Mesodermal cell (in vitro differentiated cells): ENCODE data around the gene UMPS.
A peak's percentile ranks its signal among the peaks of the same experiment; 100 is the strongest.
"Not testable (repeated sequence)": the region's sequence is repeated elsewhere in the genome, so short reads cannot be mapped to it uniquely, and the experiment has no call there.

Source experiments
- H3K27ac ChIP-seq: 2 replicates; pipeline ENCODE4 v1.7.0; 2013; ENCODE audit warnings: mild to moderate bottlenecking, low read depth, low read length, moderate library complexity; ENCODE audit not compliant: severe bottlenecking
- H3K36me3 ChIP-seq: 2 replicates; pipeline ENCODE4 v1.7.1; 2013; ENCODE audit warnings: mild to moderate bottlenecking, low read length, moderate library complexity; ENCODE audit not compliant: control insufficient read depth, insufficient read depth
- H3K4me1 ChIP-seq: one replicate; pipeline ENCODE4 v1.7.1; 2013; ENCODE audit warnings: mild to moderate bottlenecking, low read length; ENCODE audit not compliant: insufficient read depth, control insufficient read depth, poor library complexity, severe bottlenecking
- H3K4me3 ChIP-seq: 2 replicates; pipeline ENCODE4 v1.7.0; 2013; ENCODE audit warnings: low read length, control low read depth, mild to moderate bottlenecking; ENCODE audit not compliant: insufficient read depth, poor library complexity, severe bottlenecking; ENCODE audit errors: extremely low read depth
- H3K9me3 ChIP-seq: 2 replicates; pipeline ENCODE4 v1.7.1; 2013; ENCODE audit warnings: mild to moderate bottlenecking, low read length, moderate library complexity; ENCODE audit not compliant: control insufficient read depth
- WGBS, 2 experiments: methylation state at CpG; one replicate each; pipeline ENCODE4 v1.1.5; 2013; ENCODE audit warnings: missing lambda C conversion rate in 2 of 2; ENCODE audit not compliant: insufficient coverage in 2 of 2; 5-methylcytosine and 5-hydroxymethylcytosine counted together

Gene UMPS

GRCh38 chr3:124780356-124780755 lies 50.1 kb downstream of the UMPS start:
- no peaks in the 10 kb centered on the region for H3K9me3 ChIP-seq
- H3K4me1 ChIP-seq = peaks cover 31% of the 10 kb centered on the region
- WGBS, 2 experiments = 77% methylated on average over 7 of the region's 8 CpGs; no CpG with 5 or more reads in 1 of the 2 experiments
- peaks cover 5% of the 10 kb centered on the region for H3K36me3 ChIP-seq
- H3K4me3 ChIP-seq = no peak overlapping the region
- peak overlapping the region; percentile 96 for H3K27ac ChIP-seq

GRCh38 chr3:124780761-124781475 lies 50.7 kb downstream of the UMPS start:
- H3K36me3 ChIP-seq = peaks cover 8% of the 10 kb centered on the region
- peaks cover 25% of the 10 kb centered on the region for H3K4me1 ChIP-seq
- H3K9me3 ChIP-seq = no peaks in the 10 kb centered on the region
- peak overlapping the region; percentile 96 for H3K27ac ChIP-seq
- WGBS, 2 experiments = 43 to 51% methylated on average over 10 to 13 of the region's 15 CpGs
- H3K4me3 ChIP-seq = no peak overlapping the region

GRCh38 chr3:124781476-124782376 lies 51.5 kb downstream of the UMPS start:
- WGBS, 2 experiments = 93 to 94% methylated on average over 4 to 5 of the region's 8 CpGs

GRCh38 chr3:124782377-124782712 lies 52.1 kb downstream of the UMPS start:
- not testable (repeated sequence) for H3K27ac ChIP-seq, H3K9me3 ChIP-seq, H3K4me3 ChIP-seq
- WGBS, 2 experiments = 98 to 100% methylated on average over 4 to 6 of the region's 6 CpGs
- Histone ChIP-seq H3K4me1 (peaks cover 24% of the 10 kb centered on the region), H3K36me3 (peaks cover 10% of the 10 kb centered on the region)

More at GRCh38 chr3:124781476-124782376, 51.5 kb downstream of the UMPS start:
- Histone ChIP-seq H3K36me3 (peaks cover 8% of the 10 kb centered on the region), H3K4me3 (no peak overlapping the region), H3K9me3 (no peaks in the 10 kb centered on the region), H3K27ac (peak overlapping the region; percentile 96), H3K4me1 (peaks cover 24% of the 10 kb centered on the region)

- Histone ChIP-seq H3K9me3 (no peaks in the 10 kb centered on the region), H3K4me1 (peaks cover 24% of the 10 kb centered on the region), H3K4me3 (no peak overlapping the region), H3K27ac (no peak overlapping the region), H3K36me3 (peaks cover 13% of the 10 kb centered on the region)
- WGBS, 2 experiments = 88 to 100% methylated on average over 3 of the region's 4 CpGs
Measured at GRCh38 chr3:124783696-124784095, 53.4 kb downstream of the UMPS start.

- Histone ChIP-seq H3K36me3 (peaks cover 13% of the 10 kb centered on the region), H3K9me3 (no peaks in the 10 kb centered on the region), H3K27ac (no peak overlapping the region), H3K4me1 (peaks cover 24% of the 10 kb centered on the region), H3K4me3 (no peak overlapping the region)
- 88 to 95% methylated on average over 13 of the region's 17 CpGs for WGBS, 2 experiments
Measured at GRCh38 chr3:124784686-124785382, 54.6 kb downstream of the UMPS start.

GRCh38 chr3:124785973-124786372 lies 55.7 kb downstream of the UMPS start:
- Histone ChIP-seq H3K9me3 (no peaks in the 10 kb centered on the region), H3K36me3 (peaks cover 19% of the 10 kb centered on the region), H3K27ac (no peak overlapping the region), H3K4me1 (peaks cover 14% of the 10 kb centered on the region), H3K4me3 (no peak overlapping the region)
- WGBS, 2 experiments = 92 to 100% methylated on average over 3 of the region's 3 CpGs

GRCh38 chr3:124786511-124787241 lies 56.4 kb downstream of the UMPS start:
- Histone ChIP-seq H3K27ac (peak overlapping the region; percentile 33), H3K4me3 (no peak overlapping the region), H3K9me3 (no peaks in the 10 kb centered on the region), H3K4me1 (peaks cover 13% of the 10 kb centered on the region), H3K36me3 (peaks cover 26% of the 10 kb centered on the region)
- 87 to 88% methylated on average over 5 to 6 of the region's 6 CpGs for WGBS, 2 experiments

GRCh38 chr3:124787476-124788195 lies 57.4 kb downstream of the UMPS start:
- WGBS, 2 experiments = 95 to 100% methylated on average over 3 of the region's 3 CpGs
- Histone ChIP-seq H3K4me3 (no peak overlapping the region), H3K27ac (no peak overlapping the region), H3K9me3 (no peaks in the 10 kb centered on the region), H3K4me1 (peaks cover 19% of the 10 kb centered on the region), H3K36me3 (peaks cover 30% of the 10 kb centered on the region)
